Peyer's patch (tissue), 4 donors: Measurements from ENCODE around the gene C3AR1. TPM values are rescaled to one million over a fixed set of nuclear protein-coding genes. Genes with fewer than 3 reads are reported as not detected.
"Not testable (repeated sequence)": the region's sequence is repeated elsewhere in the genome, so short reads cannot be mapped to it uniquely, and the experiment has no call there.

Experiments
- DNase-seq, 3 donors: peaks; one replicate each; pipeline ENCODE4 v3.0.0-alpha.2; 2017 to 2019
- H3K27ac ChIP-seq, 4 donors: fragments of 200-600 bp; sonication (generic); one replicate each; pipeline ENCODE4 v1.5.1; 2016 to 2019
- H3K27me3 ChIP-seq, 2 donors: fragments of 200-600 bp; sonication (generic); one replicate each; pipeline ENCODE4 v1.5.1; 2019
- H3K36me3 ChIP-seq, 3 donors: fragments of 200-600 bp; sonication (generic); one replicate each; pipeline ENCODE4 v1.5.1; 2016 to 2019
- H3K4me1 ChIP-seq, 4 donors: fragments of 200-600 bp; sonication (generic); one replicate each; pipeline ENCODE4 v1.5.1; 2016 to 2019
- H3K4me3 ChIP-seq, 4 donors: fragments of 200-600 bp; sonication (generic); 1 replicate in 3 of 4; 2 replicates in 1 of 4; pipeline ENCODE4 v1.5.1; 2016 to 2019; ENCODE audit warnings: mild to moderate bottlenecking in 1 of 4
- H3K9me3 ChIP-seq, 4 donors: fragments of 200-600 bp; sonication (generic); one replicate each; pipeline ENCODE4 v1.5.1; 2016 to 2019; ENCODE audit warnings: mild to moderate bottlenecking in 1 of 4
- POLR2A ChIP-seq, 2 donors: fragments of 450-650 bp; IDR thresholded peaks; one replicate each; pipeline ENCODE4 v1.5.1; 2017; ENCODE audit warnings: antibody characterized with exemption in 2 of 2, mild to moderate bottlenecking in 2 of 2, moderate library complexity in 2 of 2
- total RNA-seq, 4 donors: library from RNA; depleted of rRNA; stranded (reverse); fragments of >200 nt; gene quantifications; one replicate each; pipeline ENCODE4 v1.1.0, GENCODE V29; 2016
- TF ChIP-seq, protein P1 (sequence below), 6 experiments: fragments of 450-650 bp in 4 of 6; fragments of 200-600 bp in 2 of 6; sonication (generic) in 1 of 6; IDR thresholded peaks; one replicate each; pipeline ENCODE4 v1.5.1; 2017 to 2019; ENCODE audit warnings: antibody characterized with exemption in 6 of 6, mild to moderate bottlenecking in 3 of 6, moderate library complexity in 1 of 6

The C3AR1 gene
- total RNA-seq, 4 donors from 2014 or later, result 0.70 to 2.9 (median 1.5) TPM

DNA sequence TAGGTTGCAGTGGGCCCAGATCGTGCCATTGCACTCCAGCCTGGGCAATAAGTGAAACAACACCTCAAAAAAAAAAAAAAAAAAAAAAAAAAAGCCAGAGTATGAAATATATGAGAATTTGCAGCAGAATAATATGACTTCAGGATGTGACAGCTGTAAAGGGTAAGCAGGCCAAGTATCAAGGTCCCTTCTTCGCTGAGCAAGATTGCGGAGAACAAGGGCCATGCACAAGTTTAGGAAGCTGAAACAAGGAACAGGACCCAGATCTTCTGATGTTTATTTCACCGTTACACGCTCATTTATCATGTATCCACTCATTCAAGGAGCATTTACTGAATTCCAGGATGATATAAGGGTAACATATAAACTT, 34.3 kb downstream of the C3AR1 start:
- H3K4me3 ChIP-seq, result peak overlapping the region; percentile 87 to 95 (median 91)
- peaks cover 0 to 29% (median 9%) of the 10 kb centered on the region in 4 donors for H3K4me1 ChIP-seq
- H3K27ac ChIP-seq, result peak overlapping the region; percentile 88 to 94 (median 94)
- DNase-seq, result no peak
- H3K36me3 ChIP-seq, result no peaks in the 10 kb centered on the region
- H3K9me3 ChIP-seq, result no peaks in the 10 kb centered on the region
- H3K27me3 ChIP-seq, result no peaks in the 10 kb centered on the region
- TF ChIP-seq, protein P1, sequence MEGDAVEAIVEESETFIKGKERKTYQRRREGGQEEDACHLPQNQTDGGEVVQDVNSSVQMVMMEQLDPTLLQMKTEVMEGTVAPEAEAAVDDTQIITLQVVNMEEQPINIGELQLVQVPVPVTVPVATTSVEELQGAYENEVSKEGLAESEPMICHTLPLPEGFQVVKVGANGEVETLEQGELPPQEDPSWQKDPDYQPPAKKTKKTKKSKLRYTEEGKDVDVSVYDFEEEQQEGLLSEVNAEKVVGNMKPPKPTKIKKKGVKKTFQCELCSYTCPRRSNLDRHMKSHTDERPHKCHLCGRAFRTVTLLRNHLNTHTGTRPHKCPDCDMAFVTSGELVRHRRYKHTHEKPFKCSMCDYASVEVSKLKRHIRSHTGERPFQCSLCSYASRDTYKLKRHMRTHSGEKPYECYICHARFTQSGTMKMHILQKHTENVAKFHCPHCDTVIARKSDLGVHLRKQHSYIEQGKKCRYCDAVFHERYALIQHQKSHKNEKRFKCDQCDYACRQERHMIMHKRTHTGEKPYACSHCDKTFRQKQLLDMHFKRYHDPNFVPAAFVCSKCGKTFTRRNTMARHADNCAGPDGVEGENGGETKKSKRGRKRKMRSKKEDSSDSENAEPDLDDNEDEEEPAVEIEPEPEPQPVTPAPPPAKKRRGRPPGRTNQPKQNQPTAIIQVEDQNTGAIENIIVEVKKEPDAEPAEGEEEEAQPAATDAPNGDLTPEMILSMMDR (IDR thresholded peaks at IDR 0.05), result no peak
- TF ChIP-seq POLR2A (IDR thresholded peaks at IDR 0.05), result no peak

DNA sequence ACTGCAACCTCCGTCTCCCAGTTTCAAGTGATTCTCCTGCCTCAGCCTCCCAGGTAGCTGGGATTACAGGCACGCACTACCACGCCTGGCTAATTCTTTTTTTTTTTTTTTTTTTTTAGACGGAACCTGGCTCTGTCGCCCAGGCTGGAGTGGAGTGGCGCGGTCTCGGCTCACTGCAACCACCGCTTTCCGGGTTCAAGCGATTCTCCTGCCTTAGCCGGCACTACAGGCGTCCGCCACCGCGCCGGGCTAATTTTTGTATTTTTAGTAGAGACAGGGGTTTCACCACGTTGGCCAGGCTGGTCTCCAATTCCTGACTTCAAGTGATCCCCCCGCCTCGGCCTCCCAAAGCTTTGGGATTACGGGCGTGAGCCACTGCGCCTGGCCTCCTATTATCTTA, 35.1 kb downstream of the C3AR1 start:
- not testable (repeated sequence) for H3K27me3 ChIP-seq, H3K4me3 ChIP-seq, H3K9me3 ChIP-seq, DNase-seq, H3K27ac ChIP-seq, H3K36me3 ChIP-seq
- peaks cover 0 to 28% (median 9%) of the 10 kb centered on the region in 4 donors for H3K4me1 ChIP-seq

DNA sequence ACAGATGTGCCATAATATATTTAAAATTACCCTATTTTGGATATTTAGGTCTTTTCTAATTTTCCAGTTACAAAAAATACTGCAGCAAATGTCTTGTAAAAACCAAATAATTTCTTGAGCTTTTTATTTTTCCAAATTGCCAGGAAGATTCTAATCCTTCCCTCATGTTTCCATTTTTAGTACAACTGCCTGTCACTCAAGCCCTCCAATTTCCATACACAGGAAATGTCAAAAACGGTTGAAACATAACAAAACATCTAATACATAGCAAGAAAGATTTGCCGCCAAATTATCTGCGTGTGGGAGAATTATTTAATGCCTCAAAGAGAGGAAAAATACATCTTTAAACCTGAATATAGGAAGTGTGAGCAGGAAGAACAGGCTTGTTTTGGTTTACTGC, 36.0 kb downstream of the C3AR1 start:
- H3K36me3 ChIP-seq, result no peaks in the 10 kb centered on the region
- no peak for TF ChIP-seq POLR2A (IDR thresholded peaks at IDR 0.05)
- TF ChIP-seq, protein P1 (IDR thresholded peaks at IDR 0.05), result no peak
- DNase-seq, result no peak
- no peaks in the 10 kb centered on the region for H3K9me3 ChIP-seq
- H3K27me3 ChIP-seq, result no peaks in the 10 kb centered on the region
- H3K4me3 ChIP-seq, result no peak overlapping the region
- peaks cover 0 to 20% (median 9%) of the 10 kb centered on the region in 4 donors for H3K4me1 ChIP-seq
- no peak overlapping the region for H3K27ac ChIP-seq

DNA sequence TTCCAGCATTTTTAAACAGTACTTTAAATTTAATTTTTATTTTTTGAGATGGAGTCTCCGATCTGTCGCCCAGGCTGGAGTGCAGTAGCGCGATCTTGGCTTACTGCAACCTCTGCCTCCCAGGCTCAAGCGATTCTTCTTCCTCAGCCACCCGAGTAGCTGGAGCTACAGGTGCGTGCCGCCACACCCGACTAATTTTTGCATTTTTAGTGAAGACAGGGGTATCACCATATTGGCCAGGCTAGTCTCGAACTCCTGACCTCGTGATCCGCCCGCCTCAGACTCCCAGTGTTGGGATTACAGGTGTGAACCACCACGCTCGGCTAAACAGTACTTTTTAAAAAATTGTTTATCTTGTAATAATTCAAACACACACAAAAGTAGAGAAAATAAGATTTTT, 37.9 kb downstream of the C3AR1 start:
- Histone ChIP-seq H3K27ac (no peak overlapping the region), H3K27me3 (no peaks in the 10 kb centered on the region), H3K9me3 (no peaks in the 10 kb centered on the region), H3K4me1 (peaks cover 0 to under 1% (median 0%) of the 10 kb centered on the region in 4 donors), H3K36me3 (no peaks in the 10 kb centered on the region), H3K4me3 (no peak overlapping the region)
- TF ChIP-seq, protein P1 (IDR thresholded peaks at IDR 0.05), result no peak
- no peak for TF ChIP-seq POLR2A (IDR thresholded peaks at IDR 0.05)
- DNase-seq, result no peak

DNA sequence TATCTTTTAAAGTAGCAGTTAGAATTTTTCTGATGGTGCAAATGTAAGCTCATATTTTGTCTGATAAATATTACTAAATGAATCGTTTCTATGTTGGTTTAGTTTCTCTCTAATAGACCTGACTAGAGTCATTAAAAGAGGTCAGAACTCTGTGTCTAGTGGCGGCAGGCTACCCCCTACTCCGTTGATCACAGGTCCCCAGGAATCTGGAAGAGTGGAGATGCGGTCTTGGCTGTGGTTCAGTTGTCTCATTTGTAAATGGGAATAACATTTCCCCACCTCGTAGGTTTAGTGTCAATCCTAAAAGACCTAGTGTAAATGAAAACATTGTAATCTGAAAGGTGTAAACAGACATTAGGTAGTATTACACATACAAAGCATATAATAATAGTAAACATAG, 38.3 kb downstream of the C3AR1 start:
- DNase-seq, result no peak
- Histone ChIP-seq H3K4me1 (no peaks in the 10 kb centered on the region), H3K4me3 (no peak overlapping the region), H3K27ac (no peak overlapping the region), H3K9me3 (no peaks in the 10 kb centered on the region), H3K36me3 (no peaks in the 10 kb centered on the region), H3K27me3 (no peaks in the 10 kb centered on the region)
- TF ChIP-seq POLR2A (IDR thresholded peaks at IDR 0.05), result no peak
- TF ChIP-seq, protein P1 (IDR thresholded peaks at IDR 0.05), result no peak

DNA sequence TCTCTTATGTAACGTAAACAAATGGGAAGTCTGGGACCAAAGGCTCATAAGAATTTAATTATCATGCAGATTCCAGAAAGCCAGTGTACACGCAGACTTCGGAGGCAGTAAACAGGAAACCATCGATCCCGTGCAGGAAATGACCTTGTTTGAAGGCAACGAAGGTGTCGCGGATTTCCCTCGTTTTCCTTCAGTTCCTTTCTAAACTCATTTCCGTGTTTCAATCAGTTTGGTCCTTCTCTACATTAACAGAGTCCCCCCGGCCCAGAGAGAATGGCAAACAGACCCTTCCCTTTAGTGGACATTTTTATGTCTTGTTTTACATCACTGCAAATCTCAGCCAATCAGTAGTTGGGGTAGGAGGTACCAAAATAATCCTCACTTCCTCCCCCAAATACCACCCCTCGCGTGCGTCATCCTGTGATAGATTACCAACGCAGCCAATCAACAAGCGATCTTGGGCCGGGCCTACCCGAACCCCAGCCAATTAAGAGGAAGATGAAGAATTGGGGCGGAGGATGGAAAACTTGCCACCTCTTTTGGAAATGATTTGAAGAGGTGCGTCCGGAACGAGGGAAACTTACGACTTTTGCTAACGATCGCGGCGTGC, 39.8 kb downstream of the C3AR1 start:
- Histone ChIP-seq H3K27me3 (no peaks in the 10 kb centered on the region), H3K9me3 (no peaks in the 10 kb centered on the region), H3K4me3 (peak overlapping the region; percentile 70 to 86 (median 80)), H3K36me3 (no peaks in the 10 kb centered on the region), H3K4me1 (no peaks in the 10 kb centered on the region), H3K27ac (peak overlapping the region; percentile 98 to 100 (median 98))
- DNase-seq, result peak; percentile 94 to 99 (median 99)
- TF ChIP-seq, protein P1 (IDR thresholded peaks at IDR 0.05), result peak in 2 of 6 experiments; percentile 10 to 11
- peak in 1 of 2 donors; percentile 38 for TF ChIP-seq POLR2A (IDR thresholded peaks at IDR 0.05)
